Measurements from ENCODE around the gene ZNF507. TPM values are rescaled to one million over a fixed set of nuclear protein-coding genes. Genes with fewer than 3 reads are reported as not detected.

The ZNF507 gene
- total RNA-seq (8.0 TPM), polyA plus RNA-seq (8.3 TPM)
- long read RNA-seq, donor 1, partial matches to known transcripts: 0 of 1 reads
- long read RNA-seq, donor 1, other reads (novel, unspliced or antisense): 0 of 1 reads
- long read RNA-seq, donor 2, full-length matches to known transcripts: 6 of 30 reads
- long read RNA-seq, donor 2, partial matches to known transcripts: 24 of 30 reads
- long read RNA-seq, donor 2, other reads (novel, unspliced or antisense): 0 of 30 reads
- long read RNA-seq, donor 3, full-length matches to known transcripts: 2 of 7 reads
- long read RNA-seq, donor 3, partial matches to known transcripts: 5 of 7 reads
- long read RNA-seq, donor 3, other reads (novel, unspliced or antisense): 0 of 7 reads
- long read RNA-seq, donor 4, partial matches to known transcripts: 0 of 1 reads
- long read RNA-seq, donor 4, other reads (novel, unspliced or antisense): 0 of 1 reads
- long read RNA-seq, donor 5, partial matches to known transcripts: 6 of 6 reads
- long read RNA-seq, donor 5, other reads (novel, unspliced or antisense): 0 of 6 reads
- long read RNA-seq, donor 6, partial matches to known transcripts: 0 of 2 reads
- long read RNA-seq, donor 6, other reads (novel, unspliced or antisense): 0 of 2 reads
- long read RNA-seq, donor 7, full-length matches to known transcripts: 3 of 3 reads
- long read RNA-seq, donor 7, partial matches to known transcripts: 0 of 3 reads
- long read RNA-seq, donor 7, other reads (novel, unspliced or antisense): 0 of 3 reads
- long read RNA-seq, donor 8, full-length matches to known transcripts: 1 of 1 reads
- long read RNA-seq, donor 8, partial matches to known transcripts: 0 of 1 reads
- long read RNA-seq, donor 8, other reads (novel, unspliced or antisense): 0 of 1 reads
- long read RNA-seq, donor 9, full-length matches to known transcripts: 2 of 2 reads
- long read RNA-seq, donor 9, partial matches to known transcripts: 0 of 2 reads
- long read RNA-seq, donor 9, other reads (novel, unspliced or antisense): 0 of 2 reads
- long read RNA-seq, donor 10, partial matches to known transcripts: 5 of 5 reads
- long read RNA-seq, donor 10, other reads (novel, unspliced or antisense): 0 of 5 reads

- H3K27me3 ChIP-seq (ENCODE audit: control insufficient read depth in 2 of 2, insufficient read depth in 1 of 2, low read length in 1 of 2): peaks cover 0 to 3% of the 10 kb centered on the region in 2 donors
- H3K9me3 ChIP-seq (ENCODE audit: control insufficient read depth in 2 of 2, insufficient read depth in 1 of 2, low read length in 1 of 2): no peaks in the 10 kb centered on the region
- DNase-seq (ENCODE audit: low read depth in 6 of 9, low spot score in 9 of 9): peak; percentile 37 to 87 (median 68)
- peak within 1 kb of the TSS; percentile 89 to 96 for H3K4me3 ChIP-seq (ENCODE audit: low read length in 2 of 2)
- peak within 1 kb of the TSS; percentile 70 to 71 for H3K27ac ChIP-seq (ENCODE audit: low read depth in 1 of 2, low read length in 1 of 2)
- peaks cover 6% of the 10 kb centered on the region in 2 donors for H3K4me1 ChIP-seq (ENCODE audit: control insufficient read depth in 2 of 2, insufficient read depth in 2 of 2, low read length in 2 of 2)
- 5% methylated on average over 72 of the region's 72 CpGs for WGBS
- H3K36me3 ChIP-seq (ENCODE audit: control insufficient read depth in 2 of 2, insufficient read depth in 2 of 2, low read length in 1 of 2): peaks cover 5 to 13% of the 10 kb centered on the region in 2 donors
Observed at GRCh38 chr19:32345261-32346207, at the start of gene ZNF507. Gene ZNF507 (plus strand): TSS chr19:32345610. CDS start chr19:32352831, 7,221 bp downstream.

- WGBS: 98% methylated on average over 1 of the region's 1 CpG
- no peaks in the 10 kb centered on the region for H3K27me3 ChIP-seq (ENCODE audit: control insufficient read depth in 2 of 2, insufficient read depth in 1 of 2, low read length in 1 of 2)
Observed at GRCh38 chr19:32296694-32297093, 48.7 kb upstream of the ZNF507 start.

GRCh38 chr19:32302778-32303177, 42.6 kb upstream of the ZNF507 start:
- Histone ChIP-seq H3K4me1 (ENCODE audit: control insufficient read depth in 2 of 2, insufficient read depth in 2 of 2, low read length in 2 of 2) (no peaks in the 10 kb centered on the region), H3K4me3 (ENCODE audit: low read length in 2 of 2) (no peak overlapping the region), H3K27ac (ENCODE audit: low read depth in 1 of 2, low read length in 1 of 2) (no peak overlapping the region), H3K36me3 (ENCODE audit: control insufficient read depth in 2 of 2, insufficient read depth in 2 of 2, low read length in 1 of 2) (no peaks in the 10 kb centered on the region), H3K27me3 (ENCODE audit: control insufficient read depth in 2 of 2, insufficient read depth in 1 of 2, low read length in 1 of 2) (no peaks in the 10 kb centered on the region), H3K9me3 (ENCODE audit: control insufficient read depth in 2 of 2, insufficient read depth in 1 of 2, low read length in 1 of 2) (no peaks in the 10 kb centered on the region)
- DNase-seq (ENCODE audit: low read depth in 6 of 9, low spot score in 9 of 9): no peak

More at GRCh38 chr19:32296694-32297093, 48.7 kb upstream of the ZNF507 start:
- no peak overlapping the region for H3K27ac ChIP-seq (ENCODE audit: low read depth in 1 of 2, low read length in 1 of 2)
- H3K36me3 ChIP-seq (ENCODE audit: control insufficient read depth in 2 of 2, insufficient read depth in 2 of 2, low read length in 1 of 2): no peaks in the 10 kb centered on the region
- no peaks in the 10 kb centered on the region for H3K4me1 ChIP-seq (ENCODE audit: control insufficient read depth in 2 of 2, insufficient read depth in 2 of 2, low read length in 2 of 2)
- no peaks in the 10 kb centered on the region for H3K9me3 ChIP-seq (ENCODE audit: control insufficient read depth in 2 of 2, insufficient read depth in 1 of 2, low read length in 1 of 2)
- H3K4me3 ChIP-seq (ENCODE audit: low read length in 2 of 2): no peak overlapping the region
- no peak for DNase-seq (ENCODE audit: low read depth in 6 of 9, low spot score in 9 of 9)

DNA sequence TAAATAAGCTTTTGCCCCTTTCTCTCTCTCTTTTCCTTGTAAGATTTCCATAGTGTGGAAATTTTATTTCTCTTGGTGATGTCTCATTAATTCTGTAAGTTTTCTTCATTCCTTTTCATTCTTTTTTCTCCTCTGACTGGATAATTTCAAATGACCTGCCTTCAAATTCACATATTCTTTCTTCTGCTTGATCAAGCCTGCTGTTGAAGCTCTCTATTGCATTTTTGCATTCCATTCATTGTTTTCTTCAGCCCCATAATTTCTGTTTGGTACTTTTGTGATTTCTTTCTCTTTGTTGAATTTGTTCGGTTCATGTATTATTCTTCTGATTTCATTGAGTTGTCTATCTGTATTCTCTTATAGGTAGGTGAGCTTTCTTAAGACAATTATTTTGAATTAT, 42.2 kb upstream of the ZNF507 start:
- no peaks in the 10 kb centered on the region for H3K27me3 ChIP-seq (ENCODE audit: control insufficient read depth in 2 of 2, insufficient read depth in 1 of 2, low read length in 1 of 2)
- H3K27ac ChIP-seq (ENCODE audit: low read depth in 1 of 2, low read length in 1 of 2): no peak overlapping the region
- no peaks in the 10 kb centered on the region for H3K36me3 ChIP-seq (ENCODE audit: control insufficient read depth in 2 of 2, insufficient read depth in 2 of 2, low read length in 1 of 2)
- 92% methylated on average over 1 of the region's 1 CpG for WGBS
- DNase-seq (ENCODE audit: low read depth in 6 of 9, low spot score in 9 of 9): no peak
- no peaks in the 10 kb centered on the region for H3K4me1 ChIP-seq (ENCODE audit: control insufficient read depth in 2 of 2, insufficient read depth in 2 of 2, low read length in 2 of 2)
- no peaks in the 10 kb centered on the region for H3K9me3 ChIP-seq (ENCODE audit: control insufficient read depth in 2 of 2, insufficient read depth in 1 of 2, low read length in 1 of 2)
- no peak overlapping the region for H3K4me3 ChIP-seq (ENCODE audit: low read length in 2 of 2)

GRCh38 chr19:32307591-32307990, 37.8 kb upstream of the ZNF507 start:
- Histone ChIP-seq H3K4me3 (ENCODE audit: low read length in 2 of 2) (no peak overlapping the region), H3K4me1 (ENCODE audit: control insufficient read depth in 2 of 2, insufficient read depth in 2 of 2, low read length in 2 of 2) (no peaks in the 10 kb centered on the region), H3K27me3 (ENCODE audit: control insufficient read depth in 2 of 2, insufficient read depth in 1 of 2, low read length in 1 of 2) (no peaks in the 10 kb centered on the region), H3K27ac (ENCODE audit: low read depth in 1 of 2, low read length in 1 of 2) (no peak overlapping the region), H3K9me3 (ENCODE audit: control insufficient read depth in 2 of 2, insufficient read depth in 1 of 2, low read length in 1 of 2) (no peaks in the 10 kb centered on the region), H3K36me3 (ENCODE audit: control insufficient read depth in 2 of 2, insufficient read depth in 2 of 2, low read length in 1 of 2) (no peaks in the 10 kb centered on the region)
- 91% methylated on average over 5 of the region's 5 CpGs for WGBS
- no peak for DNase-seq (ENCODE audit: low read depth in 6 of 9, low spot score in 9 of 9)

DNA sequence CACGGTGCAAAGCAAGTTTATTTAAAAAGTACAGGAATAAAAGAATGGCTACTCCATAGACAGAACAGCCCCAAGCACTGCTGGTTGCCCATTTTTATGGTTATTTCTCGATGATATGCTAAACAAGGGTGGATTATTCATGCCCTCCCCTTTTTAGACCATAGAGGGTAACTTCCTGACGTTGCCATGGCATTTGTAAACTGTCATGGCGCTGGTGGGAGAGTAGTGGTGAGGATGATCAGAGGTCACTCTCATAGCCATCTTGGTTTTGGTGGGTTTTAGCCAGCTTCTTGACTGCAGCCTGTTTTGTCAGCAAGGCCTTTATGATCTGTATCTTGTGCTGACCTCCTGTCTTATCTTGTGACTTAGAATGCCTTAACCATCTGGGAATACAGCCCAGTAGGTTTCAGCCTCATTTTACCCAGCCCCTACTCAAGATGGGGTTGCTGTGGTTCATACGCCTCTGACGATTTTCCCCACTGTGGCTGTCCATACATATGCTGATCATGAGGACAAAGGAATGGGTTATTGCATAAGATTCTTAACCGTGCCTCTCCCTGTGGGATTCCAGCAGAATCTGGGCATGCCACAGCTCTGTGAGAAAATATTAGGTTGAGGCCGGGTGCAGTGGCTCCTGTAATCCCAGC, 36.9 kb upstream of the ZNF507 start:
- Histone ChIP-seq H3K9me3 (ENCODE audit: control insufficient read depth in 2 of 2, insufficient read depth in 1 of 2, low read length in 1 of 2) (no peaks in the 10 kb centered on the region), H3K36me3 (ENCODE audit: control insufficient read depth in 2 of 2, insufficient read depth in 2 of 2, low read length in 1 of 2) (no peaks in the 10 kb centered on the region), H3K4me1 (ENCODE audit: control insufficient read depth in 2 of 2, insufficient read depth in 2 of 2, low read length in 2 of 2) (no peaks in the 10 kb centered on the region), H3K27ac (ENCODE audit: low read depth in 1 of 2, low read length in 1 of 2) (no peak overlapping the region), H3K4me3 (ENCODE audit: low read length in 2 of 2) (no peak overlapping the region), H3K27me3 (ENCODE audit: control insufficient read depth in 2 of 2, insufficient read depth in 1 of 2, low read length in 1 of 2) (no peaks in the 10 kb centered on the region)
- DNase-seq (ENCODE audit: low read depth in 6 of 9, low spot score in 9 of 9): no peak
- WGBS: 72% methylated on average over 8 of the region's 8 CpGs

DNA sequence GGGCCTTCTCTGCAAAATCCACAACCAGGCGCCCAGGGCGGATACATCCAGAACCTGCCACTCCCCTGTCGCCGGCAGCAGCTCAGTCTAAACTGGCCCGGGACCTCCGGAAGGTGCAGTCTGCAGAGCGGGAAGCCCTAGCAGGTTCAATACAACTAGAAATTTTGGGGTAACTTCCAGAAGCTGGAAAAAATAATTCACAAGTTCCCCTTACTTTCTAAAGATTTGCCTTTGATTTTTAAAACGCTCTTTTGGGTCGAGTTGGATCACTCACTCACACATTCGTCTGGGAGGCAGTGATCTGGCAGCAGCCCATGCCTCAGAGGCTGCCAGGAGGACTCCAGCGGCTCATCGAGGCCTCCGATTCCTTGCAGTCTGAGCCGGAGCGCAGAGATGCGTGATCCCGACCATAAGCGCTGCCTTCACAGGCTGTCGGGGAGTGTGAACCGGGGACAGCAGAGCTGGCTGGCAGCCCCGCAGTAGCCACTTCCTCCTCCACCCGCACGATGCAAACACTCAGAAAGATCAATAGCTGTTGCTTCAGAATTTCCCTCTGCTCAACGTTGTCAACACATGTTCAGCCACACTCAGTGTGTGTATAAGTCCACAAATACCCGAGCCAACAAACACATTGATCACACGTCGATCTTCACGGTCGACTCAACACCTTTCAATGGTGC, 35.6 kb upstream of the ZNF507 start:
- 82% methylated on average over 29 of the region's 29 CpGs for WGBS

More for the DNA sequence above, 35.6 kb upstream of the ZNF507 start:
- H3K4me1 ChIP-seq (ENCODE audit: control insufficient read depth in 2 of 2, insufficient read depth in 2 of 2, low read length in 2 of 2): no peaks in the 10 kb centered on the region
- H3K9me3 ChIP-seq (ENCODE audit: control insufficient read depth in 2 of 2, insufficient read depth in 1 of 2, low read length in 1 of 2): no peaks in the 10 kb centered on the region
- H3K27ac ChIP-seq (ENCODE audit: low read depth in 1 of 2, low read length in 1 of 2): no peak overlapping the region
- H3K4me3 ChIP-seq (ENCODE audit: low read length in 2 of 2): no peak overlapping the region
- no peaks in the 10 kb centered on the region for H3K27me3 ChIP-seq (ENCODE audit: control insufficient read depth in 2 of 2, insufficient read depth in 1 of 2, low read length in 1 of 2)
- H3K36me3 ChIP-seq (ENCODE audit: control insufficient read depth in 2 of 2, insufficient read depth in 2 of 2, low read length in 1 of 2): no peaks in the 10 kb centered on the region
- DNase-seq (ENCODE audit: low read depth in 6 of 9, low spot score in 9 of 9): no peak

All from thymus (tissue), 14 donors.